GM04503 (cell line): ENCODE data around the gene RNF223.

Experiments
- DNase-seq: peaks from one replicate; pipeline ENCODE4 v3.0.0-alpha.2; 2012; ENCODE audit warnings: low read depth

The RNF223 gene

DNA sequence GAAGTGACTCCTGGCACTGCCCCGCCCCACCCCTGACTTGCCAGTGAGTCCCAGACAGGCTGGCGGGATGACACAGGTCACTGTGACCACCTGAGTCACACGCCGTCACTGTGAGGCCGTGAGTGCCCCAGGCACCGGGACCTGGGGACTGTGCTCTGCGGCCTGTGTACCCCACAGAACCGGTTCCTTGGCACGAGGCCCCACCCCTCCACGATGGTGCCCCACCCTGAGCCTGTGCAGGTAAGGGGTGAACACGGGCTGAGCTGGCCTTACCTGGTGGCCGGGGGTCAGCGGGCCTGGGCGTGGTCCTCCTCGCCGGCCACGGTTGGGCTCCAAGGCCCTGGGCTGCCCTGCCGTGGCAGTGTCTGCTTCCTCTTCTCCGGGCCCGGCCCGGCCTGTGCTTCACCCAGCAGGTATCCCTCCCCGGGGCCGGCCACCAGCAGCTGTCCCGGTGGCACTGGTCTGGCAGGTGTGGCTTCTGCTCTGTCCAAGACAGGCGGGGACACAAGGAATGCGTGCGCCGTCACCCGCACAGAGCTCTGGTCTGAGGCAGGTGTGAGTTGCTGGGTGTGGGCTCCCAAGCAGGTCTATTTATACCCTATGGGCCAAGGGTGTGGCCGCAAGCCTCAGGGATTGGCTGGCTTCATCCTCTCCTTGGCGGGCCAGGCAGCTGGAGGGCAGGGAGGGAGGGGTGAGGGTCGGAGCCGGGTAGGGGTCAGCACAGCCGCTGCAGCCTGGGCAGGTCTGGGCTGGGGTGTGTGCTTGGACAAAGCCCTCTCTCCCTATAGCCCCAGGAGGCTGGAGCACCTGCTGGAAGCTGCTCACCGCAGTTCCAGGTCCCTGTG lies at the start of gene RNF223:
Gene RNF223 (minus strand): TSS at position 564 of the 845 bp plus-strand sequence. CDS start 1,740 bp downstream, outside the sequence.
- DNase-seq: no peak

DNA sequence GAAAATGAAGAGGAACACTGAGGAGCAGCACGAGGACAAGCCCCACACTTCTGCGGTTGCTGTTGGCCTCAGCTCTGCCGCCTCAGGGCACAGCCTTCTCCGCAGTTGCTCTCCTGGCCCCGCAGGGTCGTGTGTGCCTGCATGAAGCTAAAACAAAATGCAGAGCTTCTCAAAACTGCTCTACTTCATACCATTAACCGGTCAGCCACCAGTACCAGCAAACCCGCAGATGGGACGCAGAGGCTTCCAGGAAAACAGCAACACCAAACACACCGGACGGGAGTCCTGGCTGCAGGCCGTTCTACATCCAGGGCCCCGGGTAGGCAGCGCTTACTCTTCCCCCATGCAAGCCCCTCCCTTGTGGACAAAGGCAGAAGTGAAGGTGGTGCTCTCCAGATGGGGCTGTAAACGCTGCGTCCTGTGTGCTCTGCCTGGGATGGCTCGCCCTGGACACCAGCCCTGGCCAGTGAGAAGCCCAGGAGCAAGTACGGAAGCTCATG lies 48.9 kb upstream of the RNF223 start:
- DNase-seq: no peak

DNA sequence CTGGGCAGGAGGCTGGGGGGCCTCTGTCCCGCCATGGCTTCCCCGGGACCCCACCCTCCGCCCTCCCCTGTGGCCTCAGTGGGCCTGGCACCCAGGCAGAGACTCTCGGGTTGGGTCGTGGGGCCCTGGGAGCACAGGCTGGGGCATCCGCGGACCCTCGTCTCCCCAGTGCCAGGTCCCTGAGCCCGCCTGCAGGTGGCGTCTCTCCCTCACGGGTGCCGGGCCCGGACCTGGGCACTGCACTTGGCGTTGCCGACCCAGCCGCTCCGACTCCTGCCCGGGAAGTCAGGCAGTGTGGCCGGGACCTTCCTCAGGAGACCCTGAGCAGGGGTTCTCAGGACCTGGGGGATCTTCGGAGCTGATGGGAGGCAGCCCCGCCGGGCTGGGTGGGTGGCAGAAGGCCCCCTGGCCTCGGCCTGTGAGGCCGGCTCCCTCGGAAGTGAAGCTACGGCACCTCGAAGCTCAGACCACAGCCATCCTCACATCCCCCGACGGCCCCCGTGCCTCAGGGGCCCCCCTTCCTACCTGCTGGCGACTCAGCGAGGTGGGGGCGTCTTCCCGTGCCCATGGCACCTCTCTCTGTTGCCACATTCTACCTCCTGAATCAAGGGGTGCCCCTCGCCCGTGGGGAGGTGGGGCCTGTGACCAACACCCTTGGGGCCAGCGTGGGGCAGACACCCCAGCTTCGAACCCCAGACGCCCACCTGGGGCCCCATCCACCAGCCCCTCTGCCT lies 48.1 kb upstream of the RNF223 start:
- no peak for DNase-seq

DNA sequence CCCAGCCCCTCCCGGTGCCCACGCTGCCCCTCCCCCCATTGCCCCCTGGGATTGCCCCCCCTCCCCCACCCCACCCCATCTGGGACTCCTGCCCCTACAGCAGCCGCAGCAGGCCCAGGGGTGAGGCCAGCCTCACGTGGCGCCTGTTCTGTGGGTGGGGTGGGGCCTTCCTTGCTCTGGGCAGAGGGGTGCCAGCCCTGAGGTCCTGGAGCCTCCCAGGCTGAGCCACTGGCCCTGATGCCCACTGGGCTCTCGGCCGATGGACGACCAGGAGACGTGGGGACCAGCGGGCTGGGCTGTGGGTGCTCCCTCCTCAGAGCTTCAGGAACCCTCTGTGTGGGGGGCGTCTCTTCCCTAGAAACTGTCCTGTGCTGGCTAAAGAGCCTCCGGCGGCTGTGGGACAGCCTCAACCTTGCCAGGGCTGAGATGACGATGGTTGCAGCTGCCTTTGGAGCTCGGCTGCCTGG lies 47.5 kb upstream of the RNF223 start:
- DNase-seq: no peak

DNA sequence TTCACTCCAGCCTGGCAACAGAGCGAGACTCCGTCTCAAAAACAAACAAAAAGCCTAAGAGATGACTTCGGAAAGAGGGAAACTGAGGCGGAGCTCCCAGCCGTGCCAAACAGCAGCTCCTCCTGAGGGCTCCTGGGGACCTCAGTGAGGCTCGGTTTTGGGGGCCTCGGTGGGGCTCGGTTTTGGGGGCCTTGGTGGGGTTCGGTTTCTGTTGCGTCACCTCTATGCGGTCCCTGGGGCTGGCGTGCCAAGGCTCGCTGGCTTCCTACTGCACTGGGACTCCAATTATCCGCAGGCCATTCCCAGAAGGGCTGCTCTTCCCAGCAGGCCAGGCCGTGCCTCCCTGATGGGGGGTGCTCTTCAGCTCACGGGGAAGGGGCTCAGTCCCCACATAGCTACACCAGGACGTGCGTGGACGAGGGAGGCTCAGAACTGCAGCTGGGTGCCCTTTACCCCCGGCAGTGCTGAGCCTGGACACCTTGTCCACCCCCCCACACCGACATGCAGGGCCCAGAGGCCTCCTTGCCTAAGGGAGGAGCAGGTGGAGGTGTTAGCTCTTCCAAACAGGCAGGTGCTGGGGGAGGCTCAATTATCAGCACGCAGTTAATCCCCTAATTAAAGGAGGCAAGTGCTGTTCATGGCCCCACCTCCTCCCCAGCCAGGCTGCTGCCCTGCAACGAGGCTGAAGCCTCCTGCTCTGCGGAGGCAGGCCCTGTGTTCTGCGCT lies 46.9 kb upstream of the RNF223 start:
- DNase-seq: no peak

DNA sequence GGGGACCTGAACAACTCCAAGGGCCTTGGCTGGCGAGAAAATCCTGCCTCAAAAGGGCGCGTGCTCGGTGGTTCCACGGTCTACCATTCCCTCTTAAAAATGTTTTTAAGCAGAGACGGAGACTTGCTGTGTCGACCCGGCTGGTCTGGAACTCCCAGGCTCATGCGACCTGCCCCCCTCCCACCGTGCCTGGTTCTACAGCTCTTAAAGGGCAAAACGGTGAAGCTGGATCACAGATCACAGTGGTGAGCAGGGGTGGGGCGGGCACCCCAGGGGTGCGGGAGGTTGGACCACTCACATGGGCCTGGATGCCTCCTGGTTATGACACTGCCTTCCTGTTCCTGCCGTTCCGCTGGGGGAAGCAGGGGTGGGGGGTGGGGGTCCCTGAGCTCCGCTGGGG lies 46.0 kb upstream of the RNF223 start:
- DNase-seq: no peak

DNA sequence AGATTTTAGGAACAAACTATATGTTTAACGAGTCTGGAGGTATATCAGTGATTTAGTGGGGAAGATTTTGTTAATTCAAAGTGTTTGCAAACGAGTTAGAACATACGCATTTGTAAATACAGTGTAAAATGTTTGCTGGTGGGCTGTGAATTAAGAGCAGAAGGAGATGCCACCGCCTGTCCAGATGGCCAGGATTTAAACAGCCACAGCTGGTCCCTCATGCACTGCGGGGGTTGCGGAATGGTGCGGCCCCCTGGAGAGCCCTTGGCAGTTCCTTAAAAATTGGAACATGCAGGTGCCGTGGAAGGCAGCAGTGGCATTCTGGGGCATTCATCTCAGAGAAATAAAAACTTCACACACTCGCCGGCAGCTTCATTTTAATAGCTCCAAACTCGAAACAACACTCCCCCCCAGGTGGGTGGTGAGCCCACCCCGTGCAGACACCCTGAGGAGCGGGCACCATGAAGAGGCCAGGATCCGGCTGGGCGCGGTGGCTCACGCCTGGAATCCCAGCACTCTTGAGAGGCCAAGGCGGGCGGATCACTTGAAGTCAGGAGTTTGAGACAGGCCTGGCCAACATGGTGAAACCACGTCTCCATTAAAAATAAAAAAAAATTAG lies 45.3 kb upstream of the RNF223 start:
- no peak for DNase-seq

DNA sequence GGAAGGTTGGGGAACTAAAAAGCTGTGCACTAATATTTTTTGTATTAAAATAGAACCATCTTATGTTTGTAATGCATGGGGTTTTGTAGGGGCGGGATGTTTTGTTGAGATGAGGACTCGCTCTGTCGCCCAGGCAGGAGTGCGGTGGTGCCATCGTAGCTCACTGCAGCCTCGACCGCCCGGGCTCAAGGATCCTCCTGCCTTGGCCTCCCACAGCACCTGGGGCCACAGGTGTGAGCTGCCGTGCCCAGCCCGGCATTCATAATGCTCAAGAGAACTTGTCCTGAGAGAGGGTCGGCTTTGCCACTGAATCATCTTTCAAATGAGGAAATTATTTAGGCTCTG lies 44.7 kb upstream of the RNF223 start:
- DNase-seq: no peak

DNA sequence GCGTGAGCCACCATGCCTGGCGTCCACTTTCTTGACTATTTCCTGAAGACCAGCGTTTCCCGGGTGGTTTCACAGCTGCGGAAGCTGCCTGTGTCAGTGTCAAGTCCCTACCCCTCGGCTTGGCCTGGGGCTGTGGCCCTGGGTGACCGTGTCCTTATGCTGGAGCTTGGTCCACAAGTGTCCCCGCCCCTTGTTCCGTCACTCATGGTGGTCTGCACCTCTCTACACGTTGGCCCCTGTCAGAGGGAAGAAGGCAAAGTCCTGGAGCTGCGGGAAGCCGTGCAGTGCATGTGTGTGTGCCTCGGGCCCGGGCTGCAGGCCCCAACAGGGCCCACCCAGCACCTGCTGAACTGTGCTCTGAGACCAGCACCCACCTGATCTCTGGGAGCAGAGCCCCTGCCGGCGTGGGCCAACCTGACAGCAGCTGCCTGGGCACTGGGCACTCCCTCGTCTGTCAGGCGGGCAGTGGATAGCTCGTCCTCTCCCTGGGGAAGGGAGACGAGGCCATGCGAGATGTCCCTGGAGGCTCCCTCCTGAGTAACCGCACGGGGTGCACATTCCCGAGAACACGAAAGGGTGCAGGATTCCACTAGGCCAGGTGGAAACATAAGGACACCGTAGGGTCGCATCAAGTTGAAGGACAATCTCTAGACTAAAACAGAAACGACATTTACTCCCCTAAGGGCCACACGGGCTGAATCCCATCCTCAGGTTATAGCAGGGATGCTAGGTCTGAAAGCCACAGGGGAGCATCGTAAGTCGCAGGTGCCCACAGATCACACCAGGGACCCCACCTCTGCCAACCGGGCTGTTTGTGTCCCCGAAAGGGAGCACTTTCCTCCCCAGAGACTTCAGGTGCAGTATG lies 44.1 kb upstream of the RNF223 start:
- DNase-seq: no peak

DNA sequence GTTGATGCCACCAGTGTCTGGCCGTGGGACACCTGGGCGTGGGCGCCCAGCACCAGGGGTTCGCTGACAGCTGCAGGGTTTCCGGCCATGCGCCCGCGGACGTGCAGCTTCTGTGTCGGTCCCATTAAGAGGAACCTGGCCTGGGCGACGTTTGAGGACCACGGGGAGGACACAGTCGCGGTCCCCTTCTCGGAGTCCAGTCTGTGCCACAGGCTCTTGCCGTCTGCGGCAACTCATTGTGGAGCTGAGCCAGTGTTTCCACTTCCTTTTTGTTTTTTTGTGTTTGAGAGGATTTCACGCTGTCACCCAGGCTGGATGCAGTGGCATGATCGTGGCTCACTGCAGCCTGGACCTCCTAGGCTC lies 43.3 kb upstream of the RNF223 start:
- no peak for DNase-seq

DNA sequence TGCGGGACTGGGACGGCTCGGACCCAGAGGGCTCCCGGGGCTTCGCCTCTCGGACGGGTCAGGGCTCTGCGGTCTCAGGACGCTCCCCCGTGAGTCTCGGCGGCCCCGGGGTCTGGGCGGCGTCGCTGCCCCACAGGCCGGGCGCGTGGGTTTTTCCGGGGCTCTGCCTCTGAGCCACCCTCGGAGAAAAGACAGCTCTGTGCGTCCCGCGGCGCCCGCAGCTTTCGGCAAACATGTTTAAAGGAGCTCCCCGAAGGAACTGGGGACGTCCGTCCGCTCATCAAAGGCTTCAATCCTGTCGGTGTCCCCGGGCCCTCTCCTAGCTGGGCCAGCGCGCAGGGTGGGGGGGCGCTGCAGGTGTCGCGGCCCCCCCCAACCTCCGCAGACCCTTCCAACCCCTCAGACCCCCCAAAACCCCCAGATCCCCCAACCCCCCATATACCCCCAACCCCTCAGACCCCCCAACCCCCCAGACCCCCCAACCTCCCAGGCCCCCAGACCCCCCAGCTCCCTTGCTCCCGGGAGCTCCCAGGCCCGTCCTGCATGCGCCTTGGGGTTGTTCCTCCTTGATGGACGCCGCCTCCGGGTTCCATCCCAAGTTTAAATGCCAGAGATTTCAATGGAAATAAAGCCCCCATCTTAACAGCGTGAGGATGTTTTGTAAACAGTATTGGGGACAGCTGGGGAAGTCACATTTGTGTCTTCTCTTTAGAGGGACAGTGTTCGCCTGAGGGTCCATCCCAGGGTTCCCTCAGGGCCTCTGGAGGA lies 42.8 kb upstream of the RNF223 start:
- no peak for DNase-seq

DNA sequence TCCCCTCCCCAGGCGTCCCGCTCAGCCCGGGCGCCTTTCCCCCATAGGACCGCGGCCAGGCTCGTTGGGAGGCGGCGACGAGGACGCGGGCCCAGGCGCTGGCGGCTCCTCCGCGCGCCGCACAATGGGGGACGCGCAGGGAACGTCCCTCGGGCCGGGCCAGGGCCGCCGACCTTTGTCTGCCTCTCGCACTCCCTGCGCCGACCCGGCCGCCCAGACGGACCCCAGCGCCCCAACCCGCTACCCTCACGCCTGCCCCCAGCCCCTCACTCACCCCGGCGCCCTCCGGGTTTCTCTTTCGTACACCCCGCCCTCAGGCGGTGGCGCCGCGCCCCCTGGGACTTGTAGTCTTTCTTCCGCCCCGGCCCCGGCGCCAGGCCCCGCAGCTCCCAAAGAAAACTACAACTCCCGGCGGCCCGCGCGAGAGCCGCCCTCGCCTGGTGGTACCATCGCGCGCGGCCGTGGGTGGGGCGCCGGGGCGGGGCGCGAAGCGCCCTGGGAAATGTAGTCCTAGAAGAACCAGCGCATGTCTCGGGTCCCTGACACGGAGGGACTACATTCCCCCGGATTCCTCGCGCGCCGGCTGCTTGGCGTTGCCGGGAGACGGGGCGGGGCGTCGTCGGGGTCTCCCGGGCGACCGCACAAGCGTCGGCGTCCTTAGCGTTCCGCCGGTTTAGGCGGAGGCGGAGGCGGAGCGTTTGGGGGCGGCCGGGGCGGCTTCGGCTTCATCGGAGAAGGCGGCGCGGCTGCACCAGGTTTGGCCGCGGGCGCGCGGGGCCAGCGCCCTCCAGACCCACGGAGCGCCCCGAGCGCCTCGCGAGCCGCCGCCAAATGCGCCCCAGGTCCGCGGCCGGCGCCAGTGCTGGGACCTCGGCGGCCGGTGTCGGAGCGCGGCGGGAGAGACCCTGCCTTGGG lies 41.9 kb upstream of the RNF223 start, which contains the start of gene C1orf159:
Gene C1orf159 (minus strand): TSS at position 304 of the 915 bp plus-strand sequence. CDS start 24,546 bp downstream, outside the sequence.
- peak; percentile 87 for DNase-seq

DNA sequence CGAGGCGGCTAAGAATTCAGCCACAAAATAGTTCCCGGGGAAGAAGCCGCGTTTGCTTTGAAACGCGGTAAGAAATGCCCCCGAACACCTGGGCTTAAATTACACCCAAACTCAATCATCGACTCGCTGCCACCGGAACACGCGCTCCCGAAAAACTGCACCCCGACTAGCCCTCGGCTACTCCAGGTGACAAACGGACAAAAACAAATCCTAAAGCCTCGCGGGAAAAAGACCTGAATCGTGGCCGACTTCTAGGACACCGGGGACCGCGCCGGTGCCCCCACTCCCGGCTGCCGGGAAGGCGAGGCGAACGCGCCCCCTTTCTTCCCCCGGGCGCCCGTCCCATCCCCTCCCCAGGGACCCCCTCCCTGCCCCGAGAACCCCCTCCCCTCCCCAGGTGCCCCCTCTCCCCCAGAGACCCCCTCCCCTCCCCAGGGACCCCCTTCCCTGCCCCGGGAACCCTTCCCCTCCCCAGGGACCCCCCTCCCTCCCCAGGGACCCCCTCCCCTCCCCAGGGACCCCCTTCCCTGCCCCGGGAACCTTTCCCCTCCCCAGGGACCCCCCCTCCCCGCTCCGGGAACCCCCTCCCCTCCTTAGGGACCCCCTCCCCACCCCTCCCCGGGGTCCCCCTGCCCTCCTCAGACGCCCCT lies 41.2 kb upstream of the RNF223 start:
- DNase-seq: no peak

DNA sequence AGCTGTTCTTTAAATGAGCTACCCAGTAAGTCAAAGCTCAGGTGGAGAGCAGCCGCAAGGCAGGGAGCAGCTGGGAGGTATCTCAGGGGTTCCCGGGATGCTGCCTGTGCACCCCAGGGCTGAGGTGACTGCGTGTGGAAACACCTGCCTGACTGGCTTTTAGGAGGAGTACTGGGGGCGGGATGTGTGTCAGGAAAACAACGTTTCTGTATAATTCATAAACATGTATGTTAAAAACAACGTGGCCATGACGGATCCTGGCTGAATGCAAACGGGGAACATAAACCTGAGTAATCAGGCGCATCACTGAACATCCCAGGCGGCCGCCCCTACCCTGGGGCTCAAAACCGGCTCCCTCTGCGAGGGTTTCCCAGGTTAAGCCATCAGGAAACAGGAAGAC lies 40.3 kb upstream of the RNF223 start:
- DNase-seq: no peak

DNA sequence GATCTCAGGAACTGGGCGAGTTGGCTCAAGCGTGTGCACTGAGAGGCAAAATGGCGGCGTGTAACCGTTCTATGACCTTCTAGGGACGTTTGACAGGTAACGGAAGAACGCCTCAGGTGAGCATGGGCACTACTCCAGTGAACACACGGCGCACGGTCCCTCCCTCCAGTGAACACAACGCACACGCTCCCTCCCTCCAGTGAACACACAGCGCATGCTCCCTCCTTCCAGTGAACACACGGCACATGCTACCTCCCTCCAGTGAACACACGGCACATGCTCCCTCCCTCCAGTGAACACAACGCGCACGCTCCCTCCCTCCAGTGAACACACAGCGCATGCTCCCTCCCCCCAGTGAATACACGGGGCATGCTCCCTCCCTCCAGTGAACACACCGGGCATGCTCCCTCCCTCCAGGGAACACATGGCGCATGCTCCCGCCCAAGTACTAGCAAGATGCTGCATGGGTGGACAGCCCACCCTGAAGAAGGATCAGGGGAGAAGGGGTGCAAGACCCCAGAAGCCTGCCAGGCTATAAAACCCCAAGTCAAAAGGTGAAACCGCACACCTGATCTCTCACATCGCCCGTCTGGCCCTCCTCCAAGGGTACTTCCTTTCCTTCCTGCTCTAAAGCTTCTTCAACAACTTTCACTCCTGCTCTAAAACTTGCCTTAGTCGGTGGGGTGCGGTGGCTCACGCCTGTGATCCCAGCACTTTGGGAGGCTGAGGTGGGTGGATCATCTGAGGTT lies 38.3 kb upstream of the RNF223 start:
- no peak for DNase-seq

DNA sequence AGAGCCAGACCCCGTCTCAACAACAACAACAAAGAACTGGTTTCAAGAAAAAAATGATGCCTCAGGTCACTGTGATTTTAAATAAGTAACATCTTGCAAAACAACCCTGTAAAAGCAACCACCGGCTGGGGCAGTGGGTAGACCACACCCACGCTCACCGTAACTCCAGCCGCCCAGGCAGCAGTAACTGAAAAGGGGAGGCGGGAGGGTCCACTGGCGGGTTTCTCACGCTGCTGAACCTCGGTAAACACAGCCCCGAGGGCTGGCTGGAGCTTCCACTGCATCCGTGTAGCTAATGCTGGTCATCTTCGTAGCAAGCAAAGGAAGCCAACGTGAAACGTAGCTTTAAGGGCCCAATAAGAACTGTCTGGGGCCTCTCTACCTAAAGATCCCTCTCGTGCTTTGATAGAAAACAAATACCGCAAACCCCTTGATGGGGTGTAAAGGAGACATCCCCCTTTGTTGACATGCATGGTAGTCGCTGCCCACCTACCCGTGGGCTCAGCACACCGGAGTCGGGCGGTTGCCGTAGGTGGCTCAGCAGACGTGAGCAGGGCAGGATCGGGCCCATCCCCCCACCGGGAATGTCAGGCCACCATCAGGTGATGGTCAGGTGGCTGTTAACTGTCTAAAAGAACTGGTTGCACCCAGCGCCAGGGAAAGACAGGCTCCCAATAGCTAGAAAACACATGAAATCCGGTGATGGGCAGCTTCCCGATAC lies 37.6 kb upstream of the RNF223 start:
- no peak for DNase-seq

DNA sequence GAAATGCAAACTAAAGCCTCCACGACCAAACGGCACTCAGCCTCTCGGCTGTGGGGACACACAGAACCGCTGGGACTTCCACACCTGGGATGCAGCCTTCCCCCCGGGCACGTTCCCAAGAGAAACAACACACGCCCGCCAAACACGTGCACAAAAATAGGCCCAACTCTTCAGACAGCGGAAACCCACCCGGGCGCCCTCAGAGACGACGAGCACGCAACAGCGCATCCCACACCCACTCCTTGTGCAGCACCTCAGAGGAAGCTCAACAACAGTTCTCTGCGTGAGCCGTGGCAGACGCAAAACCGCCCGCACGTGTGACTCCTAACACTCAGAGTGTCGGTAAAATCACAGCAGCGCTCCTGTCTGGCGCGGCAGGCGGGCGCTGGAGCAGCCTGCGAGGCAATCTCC lies 36.5 kb upstream of the RNF223 start:
- no peak for DNase-seq
